ENCODE results near the gene RIN3. TPM values are rescaled to one million over a fixed set of nuclear protein-coding genes. Genes with fewer than 3 reads are reported as not detected.
A peak's percentile ranks its signal among the peaks of the same experiment; 100 is the strongest.

RIN3 gene
- total and polyA plus RNA-seq, 3 donors from 2014 or later, result 25.9 to 56.2 (median 49.8) TPM

DNA sequence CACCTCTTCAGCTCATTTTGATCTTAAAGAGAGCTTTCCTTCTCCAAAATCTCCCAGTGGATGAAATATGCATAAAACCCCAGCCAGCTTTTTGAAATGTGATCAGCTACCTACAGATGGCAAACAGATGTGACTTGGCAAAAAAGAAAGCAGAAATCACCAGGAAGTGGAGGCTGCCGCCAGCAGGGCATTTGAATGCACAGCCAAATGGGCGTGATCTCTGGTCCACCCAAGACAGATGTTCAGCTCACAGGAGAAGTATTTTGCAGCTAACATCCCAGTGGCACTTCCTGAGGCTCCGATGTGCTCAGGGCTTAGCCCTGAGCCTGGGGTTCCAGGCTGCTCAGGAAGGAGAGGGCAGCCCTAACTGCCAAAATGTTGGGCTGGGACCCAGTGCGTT lies 156.6 kb downstream of the RIN3 start:
- intact Hi-C loops (cut with DNase I; ENCODE audit: low total_unique reads), result no loop called here
- 70 to 79% methylated on average over 4 of the region's 4 CpGs for WGBS, 2 donors
- H3K27ac ChIP-seq, result peak overlapping the region in 1 of 2 donors; percentile 12

DNA sequence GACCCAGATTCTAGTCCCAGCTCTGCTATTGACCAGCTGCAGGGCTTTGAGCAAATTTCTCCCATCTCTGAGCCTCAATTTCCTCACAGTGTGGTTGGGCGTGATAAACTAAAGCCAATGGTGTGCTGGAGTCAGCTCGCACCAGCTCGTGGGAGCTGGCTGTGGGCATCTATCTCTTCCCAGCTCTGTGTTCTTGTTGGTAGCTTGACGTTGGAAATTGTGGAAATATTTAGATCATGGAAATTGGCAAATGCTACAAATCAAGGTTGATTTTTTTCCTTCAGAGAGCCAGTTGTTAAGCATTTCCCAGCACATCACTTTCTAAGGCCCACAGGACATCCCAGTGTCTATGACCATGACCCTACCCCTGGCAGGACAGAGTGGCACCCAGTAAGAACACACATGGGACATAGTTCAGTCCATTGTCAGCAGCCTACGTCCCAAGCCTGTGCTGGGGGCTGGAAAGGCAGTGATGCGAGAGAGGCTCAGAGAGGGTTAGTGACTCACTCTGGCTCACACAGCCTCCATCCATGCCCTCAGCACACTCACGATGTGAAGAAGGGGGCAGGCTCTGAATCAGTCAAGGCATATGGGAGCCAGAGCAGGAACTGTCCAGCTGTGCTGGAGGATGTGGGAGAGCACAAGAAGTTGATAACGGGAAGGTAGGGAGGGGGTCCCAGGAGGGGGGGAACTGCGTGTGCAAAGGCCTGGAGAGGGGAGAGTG lies 157.2 kb downstream of the RIN3 start:
- WGBS, 2 donors, result 67 to 82% methylated on average over 7 to 9 of the region's 9 CpGs
- intact Hi-C loops (cut with DNase I; ENCODE audit: low total_unique reads), result no loop called here
- H3K4me1 ChIP-seq, result no peaks in the 10 kb centered on the region

More for the DNA sequence above, 156.6 kb downstream of the RIN3 start:
- Histone ChIP-seq H3K36me3 (ENCODE audit: low read depth, missing control alignments) (no peaks in the 10 kb centered on the region), H3K4me3 (no peak overlapping the region), H3K27me3 (no peaks in the 10 kb centered on the region), H3K9me3 (no peaks in the 10 kb centered on the region), H3K4me1 (no peaks in the 10 kb centered on the region)
- TF ChIP-seq POLR2A (IDR thresholded peaks at IDR 0.05), result no peak
- TF ChIP-seq, protein P1, sequence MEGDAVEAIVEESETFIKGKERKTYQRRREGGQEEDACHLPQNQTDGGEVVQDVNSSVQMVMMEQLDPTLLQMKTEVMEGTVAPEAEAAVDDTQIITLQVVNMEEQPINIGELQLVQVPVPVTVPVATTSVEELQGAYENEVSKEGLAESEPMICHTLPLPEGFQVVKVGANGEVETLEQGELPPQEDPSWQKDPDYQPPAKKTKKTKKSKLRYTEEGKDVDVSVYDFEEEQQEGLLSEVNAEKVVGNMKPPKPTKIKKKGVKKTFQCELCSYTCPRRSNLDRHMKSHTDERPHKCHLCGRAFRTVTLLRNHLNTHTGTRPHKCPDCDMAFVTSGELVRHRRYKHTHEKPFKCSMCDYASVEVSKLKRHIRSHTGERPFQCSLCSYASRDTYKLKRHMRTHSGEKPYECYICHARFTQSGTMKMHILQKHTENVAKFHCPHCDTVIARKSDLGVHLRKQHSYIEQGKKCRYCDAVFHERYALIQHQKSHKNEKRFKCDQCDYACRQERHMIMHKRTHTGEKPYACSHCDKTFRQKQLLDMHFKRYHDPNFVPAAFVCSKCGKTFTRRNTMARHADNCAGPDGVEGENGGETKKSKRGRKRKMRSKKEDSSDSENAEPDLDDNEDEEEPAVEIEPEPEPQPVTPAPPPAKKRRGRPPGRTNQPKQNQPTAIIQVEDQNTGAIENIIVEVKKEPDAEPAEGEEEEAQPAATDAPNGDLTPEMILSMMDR (IDR thresholded peaks at IDR 0.05), result no peak
- DNase-seq, result no peak

DNA sequence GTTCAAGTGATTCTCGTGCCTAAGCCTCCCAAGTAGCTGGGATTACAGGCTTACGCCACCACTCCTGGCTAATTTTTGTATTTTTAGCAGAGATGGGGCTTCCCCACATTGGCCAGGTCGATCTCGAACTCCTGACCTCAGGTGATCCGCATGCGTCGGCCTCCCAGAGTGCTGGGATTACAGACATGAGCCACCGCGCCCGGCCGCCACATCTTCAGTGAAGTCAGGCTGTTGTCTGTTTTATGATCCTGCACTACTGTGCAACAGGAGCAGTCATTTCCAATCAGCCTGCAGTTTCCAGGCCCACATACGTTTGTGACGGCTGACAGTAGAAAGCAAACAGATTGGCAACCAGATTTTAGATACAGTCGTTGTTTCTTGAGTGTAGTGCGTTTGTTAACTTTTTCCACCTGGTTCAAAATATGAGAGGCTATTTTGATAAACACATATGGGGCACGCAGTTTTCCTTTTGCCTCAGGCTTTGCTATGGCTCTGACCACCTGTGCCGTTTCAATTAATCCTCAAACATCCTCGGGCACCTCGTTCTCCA lies 160.1 kb downstream of the RIN3 start:
- DNase-seq, result no peak
- 69 to 75% methylated on average over 18 to 19 of the region's 19 CpGs for WGBS, 2 donors
- no peak for TF ChIP-seq POLR2A (IDR thresholded peaks at IDR 0.05)
- TF ChIP-seq, protein P1 (IDR thresholded peaks at IDR 0.05), result no peak
- Histone ChIP-seq H3K4me1 (no peaks in the 10 kb centered on the region), H3K36me3 (ENCODE audit: low read depth, missing control alignments) (no peaks in the 10 kb centered on the region), H3K27me3 (no peaks in the 10 kb centered on the region), H3K4me3 (no peak overlapping the region), H3K9me3 (no peaks in the 10 kb centered on the region), H3K27ac (no peak overlapping the region)
- intact Hi-C loops (cut with DNase I; ENCODE audit: low total_unique reads), result no loop called here

More for the DNA sequence above, 157.2 kb downstream of the RIN3 start:
- Histone ChIP-seq H3K4me3 (no peak overlapping the region), H3K27me3 (no peaks in the 10 kb centered on the region), H3K36me3 (ENCODE audit: low read depth, missing control alignments) (no peaks in the 10 kb centered on the region), H3K27ac (no peak overlapping the region), H3K9me3 (no peaks in the 10 kb centered on the region)
- no peak for TF ChIP-seq POLR2A (IDR thresholded peaks at IDR 0.05)
- TF ChIP-seq, protein P1 (IDR thresholded peaks at IDR 0.05), result no peak
- no peak for DNase-seq

DNA sequence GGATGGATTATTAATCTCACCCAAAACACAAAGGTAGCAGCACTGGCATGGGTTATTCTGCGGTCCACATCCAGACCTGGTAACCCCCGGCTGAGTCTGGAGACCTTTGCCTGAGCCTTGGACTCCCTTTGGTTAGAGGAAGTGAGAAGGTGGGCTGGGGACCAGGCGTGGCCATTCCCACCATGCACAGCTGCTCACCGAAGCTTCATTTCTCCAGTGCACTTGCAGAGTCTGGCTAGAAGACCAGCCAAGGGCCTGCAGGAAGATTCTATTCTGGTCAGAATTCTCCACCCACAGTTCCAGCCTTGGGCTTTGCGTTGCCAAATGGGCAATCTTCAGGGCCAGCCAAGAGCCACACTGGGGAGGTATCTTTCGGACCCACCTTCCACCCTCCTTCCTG lies 161.8 kb downstream of the RIN3 start:
- Histone ChIP-seq H3K27ac (no peak overlapping the region), H3K27me3 (no peaks in the 10 kb centered on the region), H3K4me3 (no peak overlapping the region), H3K4me1 (no peaks in the 10 kb centered on the region), H3K36me3 (ENCODE audit: low read depth, missing control alignments) (no peaks in the 10 kb centered on the region), H3K9me3 (no peaks in the 10 kb centered on the region)
- DNase-seq, result no peak
- intact Hi-C loops (cut with DNase I; ENCODE audit: low total_unique reads), result no loop called here
- TF ChIP-seq POLR2A (IDR thresholded peaks at IDR 0.05), result no peak
- TF ChIP-seq, protein P1 (IDR thresholded peaks at IDR 0.05), result no peak
- 81 to 87% methylated on average over 6 of the region's 6 CpGs for WGBS, 2 donors

Data from testis (tissue), 3 donors.